Measurements from ENCODE around the gene SYCP2L. TPM values are rescaled to one million over a fixed set of nuclear protein-coding genes. Genes with fewer than 3 reads are reported as not detected.
"Not testable (repeated sequence)": the region's sequence is repeated elsewhere in the genome, so short reads cannot be mapped to it uniquely, and the experiment has no call there.

Gene SYCP2L
- total RNA-seq, 6 experiments from 2014 or later = 0.20 TPM; not detected in 5

DNA sequence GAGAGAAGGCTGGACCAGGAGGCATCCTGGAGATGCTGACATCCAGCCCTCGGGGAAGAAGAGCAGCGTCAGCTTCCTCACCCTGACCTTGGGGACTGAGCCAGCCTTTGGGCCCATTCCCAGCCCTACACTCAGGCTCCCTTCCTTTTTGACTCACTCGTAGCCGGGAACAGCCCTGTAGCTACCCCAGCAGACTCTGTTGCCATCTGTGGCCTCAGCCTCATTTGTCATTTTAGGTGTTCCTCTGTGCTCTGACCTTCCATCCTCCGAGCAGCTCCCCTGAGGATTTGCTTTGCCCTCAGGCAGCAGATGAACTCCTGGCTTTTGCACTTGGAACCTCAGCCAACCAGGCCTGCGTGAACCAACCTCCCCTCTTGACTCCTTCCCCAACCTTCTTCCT is 89.7 kb downstream of the SYCP2L start:
- Histone ChIP-seq H3K9me3 (no peaks in the 10 kb centered on the region), H3K36me3 (no peaks in the 10 kb centered on the region), H3K27ac (no peak overlapping the region), H3K27me3 (no peaks in the 10 kb centered on the region), H3K4me3 (no peak overlapping the region), H3K4me1 (no peaks in the 10 kb centered on the region)
- TF ChIP-seq, protein P1, sequence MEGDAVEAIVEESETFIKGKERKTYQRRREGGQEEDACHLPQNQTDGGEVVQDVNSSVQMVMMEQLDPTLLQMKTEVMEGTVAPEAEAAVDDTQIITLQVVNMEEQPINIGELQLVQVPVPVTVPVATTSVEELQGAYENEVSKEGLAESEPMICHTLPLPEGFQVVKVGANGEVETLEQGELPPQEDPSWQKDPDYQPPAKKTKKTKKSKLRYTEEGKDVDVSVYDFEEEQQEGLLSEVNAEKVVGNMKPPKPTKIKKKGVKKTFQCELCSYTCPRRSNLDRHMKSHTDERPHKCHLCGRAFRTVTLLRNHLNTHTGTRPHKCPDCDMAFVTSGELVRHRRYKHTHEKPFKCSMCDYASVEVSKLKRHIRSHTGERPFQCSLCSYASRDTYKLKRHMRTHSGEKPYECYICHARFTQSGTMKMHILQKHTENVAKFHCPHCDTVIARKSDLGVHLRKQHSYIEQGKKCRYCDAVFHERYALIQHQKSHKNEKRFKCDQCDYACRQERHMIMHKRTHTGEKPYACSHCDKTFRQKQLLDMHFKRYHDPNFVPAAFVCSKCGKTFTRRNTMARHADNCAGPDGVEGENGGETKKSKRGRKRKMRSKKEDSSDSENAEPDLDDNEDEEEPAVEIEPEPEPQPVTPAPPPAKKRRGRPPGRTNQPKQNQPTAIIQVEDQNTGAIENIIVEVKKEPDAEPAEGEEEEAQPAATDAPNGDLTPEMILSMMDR (IDR thresholded peaks at IDR 0.05) = no peak
- no peak for TF ChIP-seq POLR2A (IDR thresholded peaks at IDR 0.05)
- 67% methylated on average over 4 of the region's 6 CpGs for WGBS (ENCODE audit: insufficient coverage, low coverage, low lambda C conversion rate, missing lambda C conversion rate)
- DNase-seq (peak in 1 of 3 donors; percentile 21), ATAC-seq (peak in 2 of 4 donors; percentile 43 to 48)
- intact Hi-C loops (cut with DNase I) = no loop called here

DNA sequence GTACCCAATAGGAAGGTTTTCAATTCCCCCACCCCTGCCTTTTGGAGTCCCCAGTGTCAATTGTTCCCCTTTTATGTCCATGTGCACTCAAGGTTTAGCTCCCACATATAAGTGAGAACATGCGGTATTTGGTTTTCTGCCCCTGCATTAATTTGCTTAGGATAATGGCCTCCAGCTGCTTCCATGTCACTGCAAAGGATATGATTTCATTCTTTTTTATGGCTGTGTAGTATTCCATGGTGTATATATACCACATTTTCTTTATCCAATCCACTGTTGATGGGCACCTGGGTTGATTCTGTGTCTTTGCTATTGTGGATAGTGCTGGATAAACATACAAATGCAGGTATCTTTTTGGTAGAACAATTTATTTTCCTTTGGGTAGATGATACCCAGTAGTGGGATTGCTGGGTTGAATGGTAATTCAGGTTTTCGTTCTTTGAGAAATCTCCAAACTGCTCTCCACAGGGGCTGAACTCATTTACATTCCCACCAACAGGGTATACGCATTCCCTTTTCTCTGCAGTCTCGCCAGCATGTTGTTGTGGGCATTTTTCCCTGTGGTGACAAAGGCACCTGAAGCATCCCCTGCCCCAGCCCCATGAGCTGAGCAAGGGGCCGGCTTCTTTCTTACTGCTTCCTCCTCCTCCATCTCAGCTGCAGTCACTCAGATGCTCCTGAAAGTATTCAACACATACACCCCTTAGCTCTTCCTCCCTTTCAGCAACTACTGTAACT is 90.5 kb downstream of the SYCP2L start:
- Histone ChIP-seq H3K4me3 (no peak overlapping the region), H3K4me1 (no peaks in the 10 kb centered on the region), H3K36me3 (no peaks in the 10 kb centered on the region), H3K27me3 (no peaks in the 10 kb centered on the region), H3K9me3 (no peaks in the 10 kb centered on the region), H3K27ac (no peak overlapping the region)
- intact Hi-C loops (cut with DNase I) = no loop called here
- 82% methylated on average over 5 of the region's 5 CpGs for WGBS (ENCODE audit: insufficient coverage, low coverage, low lambda C conversion rate, missing lambda C conversion rate)
- DNase-seq (no peak), ATAC-seq (no peak)
- TF ChIP-seq, protein P1 (IDR thresholded peaks at IDR 0.05) = no peak
- no peak for TF ChIP-seq POLR2A (IDR thresholded peaks at IDR 0.05)

DNA sequence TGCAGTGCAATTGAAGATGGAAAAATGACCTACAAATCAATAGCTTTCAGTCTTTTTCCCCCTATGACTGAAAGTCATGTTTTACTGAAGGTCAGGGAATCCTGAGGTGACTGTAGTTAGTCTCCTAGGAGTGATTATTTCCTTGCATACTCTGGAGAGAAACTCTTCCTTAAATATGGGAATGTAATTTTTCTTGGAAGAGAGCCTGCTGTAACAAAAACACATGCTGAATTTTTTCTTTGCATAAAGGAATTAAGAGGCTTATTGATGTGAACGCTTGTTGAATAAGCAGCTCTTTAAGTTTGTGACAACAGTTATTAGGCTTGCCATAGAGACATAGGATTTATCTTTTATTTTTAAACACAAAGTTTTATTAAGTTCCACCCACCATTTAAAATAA is 92.8 kb downstream of the SYCP2L start:
- Histone ChIP-seq H3K4me3 (no peak overlapping the region), H3K27ac (no peak overlapping the region), H3K9me3 (no peaks in the 10 kb centered on the region), H3K27me3 (no peaks in the 10 kb centered on the region), H3K36me3 (no peaks in the 10 kb centered on the region), H3K4me1 (no peaks in the 10 kb centered on the region)
- 82% methylated on average over 1 of the region's 1 CpG for WGBS (ENCODE audit: insufficient coverage, low coverage, low lambda C conversion rate, missing lambda C conversion rate)
- DNase-seq = no peak
- TF ChIP-seq, protein P1 (IDR thresholded peaks at IDR 0.05) = no peak
- TF ChIP-seq POLR2A (IDR thresholded peaks at IDR 0.05) = no peak
- ATAC-seq = no peak
- intact Hi-C loops (cut with DNase I) = no loop called here

DNA sequence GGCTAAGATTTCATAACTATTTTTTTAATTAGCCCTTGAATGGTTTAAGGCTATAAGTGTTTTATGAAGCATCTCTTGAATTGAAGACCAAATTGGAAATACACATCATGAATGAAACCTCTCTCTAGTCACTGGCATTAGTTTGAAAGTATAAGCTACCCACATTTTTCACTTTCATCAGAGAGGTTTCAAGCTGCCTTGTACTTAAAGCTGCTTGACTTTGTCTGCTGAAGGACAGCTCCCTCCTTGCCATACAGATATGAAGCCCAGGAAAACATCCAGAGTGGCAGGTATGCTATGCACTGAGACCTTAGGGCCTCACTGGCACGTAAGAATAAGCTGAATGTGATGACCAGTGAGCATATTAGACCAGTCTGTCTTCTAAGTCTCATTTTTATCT is 94.6 kb downstream of the SYCP2L start:
- Histone ChIP-seq H3K27ac (no peak overlapping the region), H3K4me1 (no peaks in the 10 kb centered on the region), H3K4me3 (no peak overlapping the region), H3K36me3 (no peaks in the 10 kb centered on the region), H3K9me3 (no peaks in the 10 kb centered on the region), H3K27me3 (no peaks in the 10 kb centered on the region)
- ATAC-seq (no peak), DNase-seq (no peak)
- TF ChIP-seq POLR2A (IDR thresholded peaks at IDR 0.05) = no peak
- TF ChIP-seq, protein P1 (IDR thresholded peaks at IDR 0.05) = no peak
- intact Hi-C loops (cut with DNase I) = no loop called here
- no CpG with 5 or more reads among the region's 1 CpG for WGBS (ENCODE audit: insufficient coverage, low coverage, low lambda C conversion rate, missing lambda C conversion rate)

DNA sequence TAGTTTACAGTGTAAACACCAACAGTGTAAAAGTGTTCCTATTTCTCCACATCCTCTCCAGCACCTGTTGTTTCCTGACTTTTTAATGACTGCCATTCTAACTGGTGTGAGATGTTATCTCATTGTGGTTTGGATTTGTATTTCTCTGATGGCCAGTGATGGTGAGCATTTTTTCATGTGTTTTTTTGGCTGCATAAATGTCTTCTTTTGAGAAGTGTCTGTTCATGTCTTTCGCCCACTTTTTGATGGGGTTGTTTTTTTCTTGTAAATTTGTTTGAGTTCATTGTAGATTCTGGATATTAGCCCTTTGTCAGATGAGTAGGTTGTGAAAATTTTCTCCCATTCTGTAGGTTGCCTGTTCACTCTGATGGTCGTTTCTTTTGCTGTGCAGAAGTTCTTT is 98.1 kb downstream of the SYCP2L start:
- H3K36me3 ChIP-seq; ATAC-seq; DNase-seq; H3K27ac ChIP-seq; H3K4me3 ChIP-seq; H3K27me3 ChIP-seq; H3K4me1 ChIP-seq; H3K9me3 ChIP-seq; intact Hi-C loops (cut with DNase I): not testable (repeated sequence)
- WGBS (ENCODE audit: insufficient coverage, low coverage, low lambda C conversion rate, missing lambda C conversion rate) = 54% methylated on average over 1 of the region's 2 CpGs
